Astrocyte (in vitro differentiated cells and primary cell): ENCODE results near the gene ARSI.

Experiments
- EZH2 ChIP-seq: IDR thresholded peaks from 2 replicates; pipeline ENCODE4 v1.6.1; 2012; ENCODE audit warnings: mild to moderate bottlenecking, low read length, inconsistent platforms; ENCODE audit not compliant: insufficient read depth
- TF ChIP-seq, protein P1 (sequence below): IDR thresholded peaks from 2 replicates; pipeline ENCODE4 v1.5.1; 2011; ENCODE audit warnings: low read depth, mild to moderate bottlenecking, inconsistent platforms, low read length, moderate library complexity; ENCODE audit not compliant: insufficient read depth

DNA sequence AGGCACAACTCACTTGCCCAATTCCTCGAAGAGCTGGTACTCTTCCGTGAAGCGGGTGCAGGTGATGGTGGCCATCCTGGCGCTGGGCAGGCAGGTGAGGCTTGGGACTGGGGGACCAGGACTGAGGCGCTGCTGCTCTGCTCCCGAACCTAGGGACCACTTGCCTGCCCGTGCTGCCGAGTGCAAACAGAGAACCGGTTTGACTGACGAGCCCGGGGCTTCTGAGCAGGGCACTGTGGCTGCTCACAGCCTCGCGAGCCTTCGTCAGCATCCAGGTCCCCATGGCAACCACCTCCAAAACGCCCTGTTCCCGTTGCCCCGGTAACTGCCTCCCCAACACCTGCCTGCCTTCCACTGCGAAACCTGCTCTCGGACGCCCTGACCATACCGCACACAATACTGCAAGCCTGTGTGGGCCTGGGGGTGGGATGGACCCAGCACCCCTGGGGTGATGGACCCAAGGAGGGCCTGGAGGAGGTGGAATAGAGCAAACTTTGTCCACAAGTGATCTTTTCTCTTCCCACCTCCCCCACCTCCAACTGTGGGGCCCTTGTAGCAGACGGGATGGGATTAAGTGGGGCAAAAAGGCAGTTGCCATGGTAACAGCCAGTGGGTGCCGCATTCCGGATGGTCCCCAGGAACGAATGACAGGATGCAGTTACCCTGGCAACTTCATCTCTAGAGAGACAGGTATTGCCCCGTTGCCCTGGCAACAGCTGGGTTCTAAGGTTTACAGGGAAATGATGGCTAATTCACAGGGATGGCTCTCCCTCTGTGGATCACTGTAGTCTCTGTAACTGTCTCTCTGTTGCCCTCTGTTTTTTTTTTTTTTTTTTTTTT, 12.9 kb downstream of the ARSI start, which contains the start of gene CAMK2A:
- TF ChIP-seq, protein P1, sequence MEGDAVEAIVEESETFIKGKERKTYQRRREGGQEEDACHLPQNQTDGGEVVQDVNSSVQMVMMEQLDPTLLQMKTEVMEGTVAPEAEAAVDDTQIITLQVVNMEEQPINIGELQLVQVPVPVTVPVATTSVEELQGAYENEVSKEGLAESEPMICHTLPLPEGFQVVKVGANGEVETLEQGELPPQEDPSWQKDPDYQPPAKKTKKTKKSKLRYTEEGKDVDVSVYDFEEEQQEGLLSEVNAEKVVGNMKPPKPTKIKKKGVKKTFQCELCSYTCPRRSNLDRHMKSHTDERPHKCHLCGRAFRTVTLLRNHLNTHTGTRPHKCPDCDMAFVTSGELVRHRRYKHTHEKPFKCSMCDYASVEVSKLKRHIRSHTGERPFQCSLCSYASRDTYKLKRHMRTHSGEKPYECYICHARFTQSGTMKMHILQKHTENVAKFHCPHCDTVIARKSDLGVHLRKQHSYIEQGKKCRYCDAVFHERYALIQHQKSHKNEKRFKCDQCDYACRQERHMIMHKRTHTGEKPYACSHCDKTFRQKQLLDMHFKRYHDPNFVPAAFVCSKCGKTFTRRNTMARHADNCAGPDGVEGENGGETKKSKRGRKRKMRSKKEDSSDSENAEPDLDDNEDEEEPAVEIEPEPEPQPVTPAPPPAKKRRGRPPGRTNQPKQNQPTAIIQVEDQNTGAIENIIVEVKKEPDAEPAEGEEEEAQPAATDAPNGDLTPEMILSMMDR, result no peak
- TF ChIP-seq EZH2, result no peak
